Measurements from ENCODE around the gene LIF. TPM values are rescaled to one million over a fixed set of nuclear protein-coding genes. Genes with fewer than 3 reads are reported as not detected.

Gene LIF
- total RNA-seq, 2 experiments from 2014 or later: 0.06 TPM; not detected in 1

DNA sequence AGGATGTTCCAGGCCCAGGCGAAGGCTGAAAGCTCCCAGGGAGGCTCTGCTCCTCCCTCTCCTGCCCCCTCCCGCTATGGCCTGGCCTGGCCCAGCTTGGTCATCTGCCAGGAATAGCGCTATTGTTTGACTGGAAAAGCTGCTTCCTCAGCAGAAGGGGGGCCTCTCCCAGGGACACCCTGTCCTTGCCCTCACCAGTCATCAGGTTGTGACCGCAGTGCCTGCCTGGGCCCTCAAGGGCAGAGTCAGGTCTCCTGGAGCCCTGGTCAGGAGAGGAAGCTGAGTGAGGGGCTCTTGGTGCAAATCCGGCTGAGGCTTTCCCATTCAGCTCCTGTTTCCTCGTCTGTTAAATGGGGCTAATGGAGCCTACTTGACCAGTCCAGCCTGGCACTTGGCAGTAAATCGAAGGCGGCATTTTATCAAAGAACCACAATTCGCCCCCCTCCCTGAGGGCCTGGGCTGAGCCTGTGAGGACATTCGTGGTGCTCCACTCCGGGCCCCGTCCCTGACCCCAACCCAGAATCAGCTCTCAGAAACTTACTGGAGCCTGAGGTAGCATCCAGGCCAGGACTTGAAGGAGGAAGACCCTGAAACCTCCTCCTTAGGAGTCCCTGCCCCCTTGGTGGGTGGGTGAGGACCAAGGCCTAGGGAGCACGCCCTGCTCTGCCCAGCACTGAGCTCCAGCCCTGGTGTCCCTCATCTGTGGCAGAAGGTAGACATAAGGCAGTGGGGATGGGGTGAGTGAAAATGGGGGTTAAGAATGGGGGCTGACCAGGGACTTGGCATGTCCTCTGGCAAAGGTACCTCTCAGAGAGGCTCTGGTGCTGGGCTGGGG, 44.7 kb upstream of the LIF start:
- H3K4me3 ChIP-seq (ENCODE audit: low read depth, low read length, poor library complexity, severe bottlenecking): no peak overlapping the region
- BruUV-seq (replicated peaks): no TSS peak
- POLR2A ChIA-PET: interaction anchor here (0.6 to 0.7 kb wide), 3 partner anchors 9 to 344 kb away, joined by 3 to 4 read pairs (median 3); no protein-coding TSS in a partner anchor
- no peaks in the 10 kb centered on the region for H3K79me2 ChIP-seq (ENCODE audit: insufficient read depth, low read depth, low read length)
- intact Hi-C loops (cut with micrococcal nuclease; ENCODE audit: unreplicated experiment): no loop called here
- no peak for TF ChIP-seq EZH2phosphoT487 (IDR thresholded peaks at IDR 0.05; ENCODE audit: borderline replicate concordance, low read depth, low read length)
- TF ChIP-seq, protein P1, sequence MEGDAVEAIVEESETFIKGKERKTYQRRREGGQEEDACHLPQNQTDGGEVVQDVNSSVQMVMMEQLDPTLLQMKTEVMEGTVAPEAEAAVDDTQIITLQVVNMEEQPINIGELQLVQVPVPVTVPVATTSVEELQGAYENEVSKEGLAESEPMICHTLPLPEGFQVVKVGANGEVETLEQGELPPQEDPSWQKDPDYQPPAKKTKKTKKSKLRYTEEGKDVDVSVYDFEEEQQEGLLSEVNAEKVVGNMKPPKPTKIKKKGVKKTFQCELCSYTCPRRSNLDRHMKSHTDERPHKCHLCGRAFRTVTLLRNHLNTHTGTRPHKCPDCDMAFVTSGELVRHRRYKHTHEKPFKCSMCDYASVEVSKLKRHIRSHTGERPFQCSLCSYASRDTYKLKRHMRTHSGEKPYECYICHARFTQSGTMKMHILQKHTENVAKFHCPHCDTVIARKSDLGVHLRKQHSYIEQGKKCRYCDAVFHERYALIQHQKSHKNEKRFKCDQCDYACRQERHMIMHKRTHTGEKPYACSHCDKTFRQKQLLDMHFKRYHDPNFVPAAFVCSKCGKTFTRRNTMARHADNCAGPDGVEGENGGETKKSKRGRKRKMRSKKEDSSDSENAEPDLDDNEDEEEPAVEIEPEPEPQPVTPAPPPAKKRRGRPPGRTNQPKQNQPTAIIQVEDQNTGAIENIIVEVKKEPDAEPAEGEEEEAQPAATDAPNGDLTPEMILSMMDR (conservative IDR thresholded peaks at IDR 0.05; ENCODE audit: low read length): no peak
- no peaks in the 10 kb centered on the region for H3K9me2 ChIP-seq (ENCODE audit: insufficient read depth, low read length)
- no peaks in the 10 kb centered on the region for H4K20me1 ChIP-seq (ENCODE audit: insufficient read depth, low read length)
- DNase-seq (ENCODE audit: low spot score): no peak
- peaks cover 11% of the 10 kb centered on the region; the same call in 1 of the 2 replicates for H3K36me3 ChIP-seq (ENCODE audit: insufficient read depth, low read length)
- peak overlapping the region; percentile 64 for H3K27ac ChIP-seq (ENCODE audit: low read depth, low read length, poor library complexity, severe bottlenecking)
- peak overlapping the region; percentile 82 for H3K4me2 ChIP-seq (ENCODE audit: low read length)
- no peaks in the 10 kb centered on the region for H3K9me3 ChIP-seq (ENCODE audit: low read length)
- CTCF ChIA-PET (ENCODE audit: unreplicated experiment): interaction anchor here (0.6 kb wide), 1 partner anchor 22 kb away, joined by 3 read pairs; no protein-coding TSS in a partner anchor
- no peak overlapping the region for H2AFZ ChIP-seq (ENCODE audit: low read length)
- H3K4me1 ChIP-seq (ENCODE audit: insufficient read depth, low read length, poor library complexity, severe bottlenecking): peaks cover 31% of the 10 kb centered on the region

DNA sequence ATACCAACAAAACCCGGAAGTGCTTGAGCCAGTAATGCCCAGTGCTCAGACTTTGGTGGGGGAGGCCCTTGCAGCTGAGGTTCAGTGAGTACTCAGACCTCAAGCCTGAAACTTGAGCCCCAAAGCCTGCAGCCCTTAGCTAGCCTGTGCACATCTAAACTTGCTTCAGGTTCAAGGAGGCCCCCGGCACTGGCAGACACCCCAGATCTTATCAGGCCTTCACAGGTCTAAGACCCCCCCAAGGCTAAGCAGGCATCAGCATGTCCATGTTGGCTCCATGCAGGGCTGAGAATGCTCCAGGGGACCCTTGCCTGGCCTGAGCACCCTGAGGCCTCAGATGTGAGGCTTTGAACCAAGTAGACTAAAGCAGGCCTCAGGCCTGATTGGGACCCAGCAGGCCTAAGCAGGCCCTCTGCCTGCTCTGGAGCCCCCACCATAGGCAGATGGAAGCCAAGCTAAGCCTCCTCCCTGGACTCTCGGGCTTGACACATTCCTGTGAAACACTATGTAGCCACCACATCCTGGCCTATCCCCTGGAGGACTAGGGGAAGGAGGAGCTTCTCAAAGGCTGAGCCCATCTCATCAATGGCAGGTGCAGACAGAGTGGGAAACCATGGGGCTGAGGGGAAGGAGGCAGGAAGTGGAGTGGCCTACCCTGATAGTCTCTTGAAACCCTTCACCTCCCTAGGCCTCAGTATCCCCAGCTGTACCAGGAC, 43.9 kb upstream of the LIF start:
- ChIA-PET POLR2A (interaction anchor here (0.5 to 3.3 kb wide), 5 partner anchors 10 to 148 kb away, joined by 3 to 14 read pairs (median 3); partner anchors contain the start of gene TBC1D10A), CTCF (ENCODE audit: unreplicated experiment) (interaction anchor here (0.7 kb wide), 1 partner anchor 97 kb away, joined by 3 read pairs; the partner anchor contains the start of gene RNF215)
- no peaks in the 10 kb centered on the region for H4K20me1 ChIP-seq (ENCODE audit: insufficient read depth, low read length)
- DNase-seq (ENCODE audit: low spot score): peak; percentile 58
- H3K4me1 ChIP-seq (ENCODE audit: insufficient read depth, low read length, poor library complexity, severe bottlenecking): peaks cover 31% of the 10 kb centered on the region
- H3K9me2 ChIP-seq (ENCODE audit: insufficient read depth, low read length): no peaks in the 10 kb centered on the region
- TF ChIP-seq, protein P1 (conservative IDR thresholded peaks at IDR 0.05; ENCODE audit: low read length): no peak
- no peak for TF ChIP-seq EZH2phosphoT487 (IDR thresholded peaks at IDR 0.05; ENCODE audit: borderline replicate concordance, low read depth, low read length)
- peak overlapping the region; percentile 71 for H3K4me3 ChIP-seq (ENCODE audit: low read depth, low read length, poor library complexity, severe bottlenecking)
- H3K9me3 ChIP-seq (ENCODE audit: low read length): no peaks in the 10 kb centered on the region
- H3K4me2 ChIP-seq (ENCODE audit: low read length): peak overlapping the region; percentile 82
- peak overlapping the region; percentile 64 for H3K27ac ChIP-seq (ENCODE audit: low read depth, low read length, poor library complexity, severe bottlenecking)
- no peaks in the 10 kb centered on the region for H3K79me2 ChIP-seq (ENCODE audit: insufficient read depth, low read depth, low read length)
- BruUV-seq (replicated peaks): no TSS peak
- no peak overlapping the region for H2AFZ ChIP-seq (ENCODE audit: low read length)
- H3K36me3 ChIP-seq (ENCODE audit: insufficient read depth, low read length): peaks cover 11% of the 10 kb centered on the region; the same call in 1 of the 2 replicates
- intact Hi-C loops (cut with micrococcal nuclease; ENCODE audit: unreplicated experiment): no loop called here

Data from OCI-LY7 (cell line).